GM18502 (cell line): ENCODE results near the gene UBR2.
"Not testable (repeated sequence)": the region's sequence is repeated elsewhere in the genome, so short reads cannot be mapped to it uniquely, and the experiment has no call there.

Experiments used
- ATAC-seq: cut with Tn5 transposase; IDR thresholded peaks from one replicate; pipeline ENCODE4 v1.9.1; 2021; ENCODE audit warnings: mild to moderate bottlenecking; ENCODE audit not compliant: unreplicated experiment, poor library complexity

UBR2 gene

GRCh38 chr6:42689371-42689770 is 125.5 kb downstream of the UBR2 start:
- ATAC-seq: no peak

DNA sequence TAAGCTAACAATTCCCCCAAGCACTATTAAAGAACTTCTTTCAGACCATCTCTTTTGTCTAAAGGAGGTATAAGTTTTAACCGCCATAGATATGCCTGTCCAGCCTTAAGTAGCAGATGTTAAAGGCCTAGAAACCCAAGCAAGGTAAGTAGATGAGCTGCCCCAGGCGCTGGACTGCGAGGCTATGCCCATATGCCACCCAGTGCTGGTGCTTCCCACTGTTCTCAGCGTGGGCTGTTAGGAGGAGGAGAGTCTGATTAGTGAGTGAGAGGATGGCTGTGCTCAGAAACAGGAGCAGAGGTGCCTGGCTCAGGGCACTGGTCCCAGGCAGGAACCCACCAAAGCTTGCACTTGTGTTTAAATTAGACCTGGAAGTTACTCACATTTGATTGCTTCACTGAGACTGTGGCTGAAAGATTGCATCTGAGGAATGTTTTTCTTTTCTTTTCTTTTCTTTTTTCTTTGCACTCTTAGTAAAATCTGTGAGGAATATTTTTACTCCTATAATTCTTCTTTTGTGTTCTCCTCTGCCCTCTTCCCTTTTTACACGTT is 126.4 kb downstream of the UBR2 start:
- ATAC-seq: no peak

DNA sequence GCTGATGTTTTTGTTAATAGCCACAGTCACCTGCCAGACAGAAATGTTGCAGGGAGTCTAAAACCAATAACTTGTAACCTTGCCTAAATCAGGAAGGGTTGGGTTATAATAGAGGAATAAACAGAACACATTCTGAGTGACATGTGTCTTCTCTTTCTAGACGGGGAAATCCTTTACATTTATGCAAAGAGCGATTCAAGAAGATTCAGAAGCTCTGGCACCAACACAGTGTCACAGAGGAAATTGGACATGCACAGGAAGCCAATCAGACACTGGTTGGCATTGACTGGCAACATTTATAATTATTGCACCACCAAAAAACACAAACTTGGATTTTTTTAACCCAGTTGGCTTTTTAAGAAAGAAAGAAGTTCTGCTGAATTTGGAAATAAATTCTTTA is 127.0 kb downstream of the UBR2 start:
- ATAC-seq: no peak

DNA sequence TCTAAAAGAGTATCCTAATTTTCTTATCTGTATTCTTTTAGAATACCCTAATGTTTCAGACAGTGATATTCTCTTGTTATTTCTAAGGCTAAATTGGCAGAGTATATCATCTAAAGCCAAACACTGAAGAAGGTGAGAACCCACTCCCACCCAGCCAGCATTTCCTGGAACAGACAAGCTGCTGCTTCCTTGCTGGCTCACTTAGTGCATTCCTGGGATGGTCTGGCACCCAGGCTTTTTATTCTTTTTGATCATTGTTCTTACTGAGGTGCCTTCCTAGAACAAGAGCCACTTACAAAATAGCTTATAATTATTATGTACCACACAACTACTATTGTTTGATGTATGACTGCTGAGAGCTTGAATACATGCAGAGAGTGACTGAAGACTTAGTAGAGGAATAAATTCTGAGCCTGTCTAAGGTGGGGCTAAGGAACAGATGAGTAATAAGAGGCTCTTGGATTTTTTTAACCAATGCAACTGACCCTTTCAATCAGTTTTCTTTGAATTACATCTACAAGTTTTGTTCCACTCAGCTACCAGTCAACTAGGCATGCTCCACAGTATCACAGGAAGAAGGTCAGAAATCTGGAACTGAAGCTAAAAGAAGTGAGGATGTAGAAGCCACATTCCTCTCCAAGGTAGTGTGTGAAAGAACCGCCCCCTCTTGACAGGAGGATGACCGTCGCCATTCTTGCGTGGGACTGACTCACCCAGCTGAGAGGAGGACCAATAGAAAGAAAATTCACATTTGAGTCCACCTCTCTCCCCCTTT is 128.5 kb downstream of the UBR2 start:
- ATAC-seq: no peak

DNA sequence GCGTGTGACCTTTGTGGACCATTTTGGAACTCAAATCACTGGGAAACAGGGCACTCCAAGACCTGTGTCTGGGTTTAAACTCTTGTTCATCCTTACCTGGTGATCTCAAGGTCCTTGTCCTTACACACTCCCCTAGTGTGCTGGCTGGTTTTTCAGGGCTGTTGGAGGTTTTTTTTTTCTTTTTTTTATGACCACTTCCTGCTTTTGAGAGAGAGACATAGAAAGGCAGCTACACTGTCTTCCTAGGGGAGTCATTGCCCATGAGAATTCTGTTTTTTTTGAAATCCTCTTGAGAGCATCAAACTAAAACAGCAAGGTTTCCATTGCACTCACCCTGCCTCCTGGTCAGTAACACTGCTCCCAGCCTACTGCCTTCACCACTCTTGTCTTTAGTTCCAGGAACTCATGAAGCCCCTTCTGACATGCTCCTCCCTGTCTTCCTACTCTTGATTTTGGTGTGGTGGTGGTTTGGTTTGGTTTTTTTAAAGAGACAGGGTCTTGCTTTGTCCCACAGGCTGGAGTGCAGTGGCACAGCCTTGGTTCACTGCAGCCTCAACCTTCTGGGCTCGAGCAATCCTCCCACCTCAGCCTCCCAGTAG is 130.0 kb downstream of the UBR2 start:
- ATAC-seq: no peak

- no peak for ATAC-seq
Observed at GRCh38 chr6:42694586-42694985, 130.8 kb downstream of the UBR2 start.

GRCh38 chr6:42696526-42697267 is 132.9 kb downstream of the UBR2 start:
- ATAC-seq: no peak

GRCh38 chr6:42697268-42697655 is 133.4 kb downstream of the UBR2 start:
- no peak for ATAC-seq

DNA sequence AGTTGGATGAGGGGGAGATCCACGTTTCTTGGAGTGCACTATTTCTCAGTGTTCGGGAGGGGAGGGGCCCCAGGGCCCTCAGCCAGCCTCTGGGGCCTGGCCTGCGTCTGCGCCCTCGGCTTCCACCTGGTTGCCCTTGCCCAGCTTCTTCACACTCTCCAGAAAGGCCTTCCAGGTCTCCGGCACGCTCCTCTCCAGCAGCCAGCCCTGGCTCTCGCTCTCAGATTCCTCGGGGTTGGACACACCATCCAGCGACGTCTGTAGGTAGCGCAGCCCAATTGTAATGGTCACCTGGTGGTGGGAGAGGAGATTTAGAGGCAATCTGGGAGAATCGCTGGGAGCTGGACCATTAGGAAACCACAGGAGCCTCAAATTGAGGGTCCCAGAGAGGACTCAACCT is 134.4 kb downstream of the UBR2 start:
- ATAC-seq: no peak

- no peak for ATAC-seq
Observed at GRCh38 chr6:42702200-42702599, 138.4 kb downstream of the UBR2 start.

DNA sequence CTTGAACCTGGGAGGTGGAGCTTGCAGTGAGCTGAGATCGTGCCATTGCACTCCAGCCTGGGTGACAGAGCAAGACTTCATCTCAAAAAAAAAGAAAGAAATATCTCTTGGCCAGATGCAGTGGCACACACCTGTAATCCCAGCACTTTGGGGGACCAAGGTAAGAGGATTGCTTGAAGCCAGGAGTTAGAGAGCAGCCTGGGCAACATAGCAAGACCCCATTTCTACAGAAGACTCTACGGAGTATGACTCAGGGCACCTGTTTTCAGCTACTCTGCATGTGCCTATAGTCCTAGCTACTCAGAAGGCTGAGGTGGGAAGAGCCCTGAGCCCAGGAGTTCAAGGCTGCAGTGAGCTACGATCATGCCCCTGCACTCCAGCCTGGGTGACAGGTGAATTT is 139.0 kb downstream of the UBR2 start:
- ATAC-seq: not testable (repeated sequence)

DNA sequence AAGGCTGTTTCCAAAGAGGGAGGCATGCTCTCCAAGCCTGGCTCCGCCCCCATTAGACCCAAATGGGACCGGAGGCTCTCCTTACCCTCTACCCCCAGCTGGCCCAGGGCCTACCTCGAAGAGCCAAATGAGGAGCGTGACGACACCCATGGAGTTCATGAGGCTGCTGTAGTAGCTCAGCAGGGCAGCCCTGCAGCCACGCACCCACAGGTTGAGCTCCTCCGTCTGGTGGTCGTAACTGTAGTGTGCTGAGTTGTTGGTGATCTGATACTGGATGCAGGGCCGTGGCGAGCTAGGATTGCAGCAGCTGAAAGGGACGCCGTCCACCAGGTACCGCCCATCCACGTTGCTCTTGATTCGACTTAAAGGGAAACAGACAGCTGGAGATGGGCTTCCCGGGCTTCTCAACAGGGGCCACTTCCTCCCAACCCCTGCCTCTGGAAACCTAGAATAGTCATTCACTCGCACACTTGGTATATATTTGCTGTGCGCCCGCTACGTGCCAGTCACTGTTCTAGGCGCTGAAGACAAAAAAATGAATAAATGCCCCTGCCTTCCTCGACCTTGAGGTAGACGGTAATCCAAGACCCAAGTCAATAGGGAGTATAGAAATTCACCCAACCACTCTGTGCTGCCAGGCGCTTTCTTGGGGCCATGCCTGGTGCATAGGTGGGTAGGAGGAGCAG is 140.6 kb downstream of the UBR2 start:
- no peak for ATAC-seq

DNA sequence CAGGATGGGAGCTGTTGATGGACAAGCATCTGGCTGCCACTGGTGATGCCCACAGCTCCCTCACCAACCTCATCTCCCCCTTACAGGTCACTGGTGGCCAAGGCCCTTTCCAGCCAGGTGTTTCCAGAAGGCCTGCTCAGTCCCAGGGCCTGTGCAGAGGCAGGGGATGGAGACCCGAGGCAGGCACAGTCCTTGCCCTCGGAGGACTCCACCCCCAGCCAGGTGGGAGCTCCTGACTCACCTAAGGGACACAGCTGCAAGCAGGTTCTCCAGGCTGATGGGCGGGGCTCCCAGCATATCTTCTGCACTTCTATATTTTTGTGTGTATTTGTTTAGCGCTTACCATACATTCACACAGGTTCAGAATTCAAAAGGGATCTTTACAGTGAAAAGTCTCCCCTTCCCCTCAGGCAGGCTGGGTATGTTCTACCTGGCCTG is 141.1 kb downstream of the UBR2 start:
- no peak for ATAC-seq

GRCh38 chr6:42707595-42707994 is 143.8 kb downstream of the UBR2 start:
- ATAC-seq: no peak

DNA sequence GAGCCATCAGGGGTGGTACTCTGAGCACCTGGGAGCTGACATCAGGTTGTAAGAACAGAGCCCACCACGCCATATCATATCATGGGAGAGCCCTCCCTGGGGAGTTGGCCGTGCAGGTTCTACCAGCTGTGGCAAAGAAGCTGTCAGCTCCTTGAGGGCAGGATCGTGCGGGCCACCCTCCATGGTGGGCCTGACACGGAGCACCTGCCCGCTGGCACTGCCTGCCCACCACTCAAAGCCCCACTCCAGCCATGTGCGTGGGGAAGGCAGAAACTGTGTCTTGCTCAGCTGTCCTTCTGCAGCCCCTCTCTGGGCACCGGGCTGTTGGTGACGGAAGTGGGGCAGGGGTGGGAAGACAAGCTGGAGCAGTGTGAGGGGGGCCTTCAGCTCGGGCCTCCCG is 144.3 kb downstream of the UBR2 start:
- no peak for ATAC-seq

GRCh38 chr6:42709871-42710270 is 146.0 kb downstream of the UBR2 start:
- no peak for ATAC-seq

GRCh38 chr6:42710316-42710715 is 146.5 kb downstream of the UBR2 start:
- ATAC-seq: no peak

DNA sequence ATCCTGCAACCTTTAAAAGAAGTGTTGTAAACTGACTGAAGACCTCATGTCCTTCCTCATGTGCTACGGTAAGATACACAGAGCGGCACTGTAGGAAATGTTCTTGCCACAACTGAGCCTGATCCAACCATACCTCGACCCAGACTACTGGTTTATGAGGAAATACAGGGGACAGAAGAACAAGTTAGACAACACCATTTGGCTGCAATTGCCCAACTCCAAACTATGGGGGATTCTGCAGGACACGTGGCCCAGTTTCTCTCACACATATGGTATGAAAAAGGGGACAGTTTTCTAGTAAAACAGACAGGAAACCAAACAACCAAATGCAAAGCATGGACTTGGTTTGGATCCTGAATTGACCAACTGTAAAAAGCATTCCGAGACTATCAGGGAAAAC is 148.1 kb downstream of the UBR2 start:
- ATAC-seq: no peak

DNA sequence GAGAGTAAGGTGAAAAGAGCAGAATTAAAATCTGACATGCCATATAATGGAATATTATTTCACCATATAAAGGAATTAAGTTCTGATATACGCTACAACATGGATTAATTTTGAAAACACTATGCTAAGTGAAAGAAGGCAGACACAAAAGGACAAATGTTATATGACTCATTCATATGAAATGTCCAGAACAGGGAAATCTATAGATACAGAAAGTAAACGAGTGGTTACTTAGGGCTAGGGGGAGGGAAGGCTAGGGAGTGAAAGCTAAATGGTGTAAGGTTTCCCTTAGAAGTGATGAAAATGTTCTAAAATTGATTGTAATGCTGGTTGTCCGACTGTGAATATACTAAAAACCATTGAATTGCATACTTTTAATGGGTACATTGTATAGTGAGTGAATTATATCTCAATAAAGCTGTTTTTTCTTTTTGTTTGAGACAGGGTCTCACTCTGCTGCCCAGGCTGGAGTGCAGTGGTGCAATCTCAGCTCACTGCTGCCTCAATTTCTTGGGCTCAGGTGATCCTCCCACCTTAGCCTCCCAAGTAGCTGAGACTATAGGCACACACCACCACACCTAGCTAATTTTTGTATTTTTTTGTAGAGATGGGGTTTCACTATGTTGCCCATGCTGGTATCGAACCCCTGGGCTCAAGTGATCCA is 150.4 kb downstream of the UBR2 start:
- no peak for ATAC-seq

DNA sequence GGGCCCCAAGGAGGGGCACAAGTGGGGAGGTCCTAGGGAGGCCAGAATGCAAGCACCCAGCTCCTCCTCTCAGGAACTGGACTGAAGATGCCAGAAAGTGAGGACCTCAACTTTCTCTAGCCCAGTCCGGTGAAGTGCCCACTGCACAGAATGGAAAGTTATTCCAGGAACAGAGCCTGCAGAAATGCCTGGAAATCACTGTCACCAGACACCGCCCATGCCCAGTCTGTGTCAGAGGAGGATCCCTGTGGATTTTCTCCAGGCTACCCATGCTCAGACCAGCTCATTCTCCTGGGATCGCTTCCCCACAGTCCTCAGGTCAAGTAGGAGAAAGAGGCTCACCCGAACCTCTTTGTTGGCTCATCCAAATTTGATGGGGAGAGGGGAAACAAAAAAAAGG is 152.0 kb downstream of the UBR2 start:
- ATAC-seq: no peak
